Neutrophil (primary cell): Measurements from ENCODE around the gene SYNJ2.

Experiments used
- H3K27ac ChIP-seq: fragments of 200-600 bp; sonication (generic); 2 replicates; pipeline ENCODE4 v1.5.1; 2016; ENCODE audit warnings: mild to moderate bottlenecking, moderate library complexity
- H3K27me3 ChIP-seq: fragments of 200-600 bp; sonication (generic); 2 replicates; pipeline ENCODE4 v1.6.0; 2016; ENCODE audit warnings: mild to moderate bottlenecking
- H3K36me3 ChIP-seq: fragments of 200-600 bp; sonication (generic); 2 replicates; pipeline ENCODE4 v1.5.1; 2017
- H3K4me1 ChIP-seq, 2 experiments: fragments of 200-600 bp in 1 of 2; sonication (generic) in 1 of 2; 1 replicate in 1 of 2; 2 replicates in 1 of 2; pipeline versions ENCODE4 v1.5.1 to v1.6.1; 2013 to 2016; ENCODE audit warnings: low read depth in 1 of 2, low read length in 1 of 2, mild to moderate bottlenecking in 1 of 2, moderate library complexity in 1 of 2; ENCODE audit not compliant: control insufficient read depth in 1 of 2, insufficient read depth in 1 of 2
- H3K4me3 ChIP-seq, 2 experiments: fragments of 200-600 bp in 1 of 2; sonication (generic) in 1 of 2; 1 replicate in 1 of 2; 2 replicates in 1 of 2; pipeline ENCODE4 v1.5.1; 2013 to 2016; ENCODE audit warnings: low read depth in 1 of 2, low read length in 1 of 2, mild to moderate bottlenecking in 1 of 2, moderate library complexity in 1 of 2
- H3K9me3 ChIP-seq: fragments of 200-600 bp; sonication (generic); 2 replicates; pipeline ENCODE4 v1.5.1; 2016
- TF ChIP-seq, protein P1 (sequence below): fragments of 200-600 bp; sonication (generic); IDR thresholded peaks from 2 replicates; pipeline ENCODE4 v1.5.1; 2016; ENCODE audit warnings: antibody characterized with exemption

SYNJ2 gene

DNA sequence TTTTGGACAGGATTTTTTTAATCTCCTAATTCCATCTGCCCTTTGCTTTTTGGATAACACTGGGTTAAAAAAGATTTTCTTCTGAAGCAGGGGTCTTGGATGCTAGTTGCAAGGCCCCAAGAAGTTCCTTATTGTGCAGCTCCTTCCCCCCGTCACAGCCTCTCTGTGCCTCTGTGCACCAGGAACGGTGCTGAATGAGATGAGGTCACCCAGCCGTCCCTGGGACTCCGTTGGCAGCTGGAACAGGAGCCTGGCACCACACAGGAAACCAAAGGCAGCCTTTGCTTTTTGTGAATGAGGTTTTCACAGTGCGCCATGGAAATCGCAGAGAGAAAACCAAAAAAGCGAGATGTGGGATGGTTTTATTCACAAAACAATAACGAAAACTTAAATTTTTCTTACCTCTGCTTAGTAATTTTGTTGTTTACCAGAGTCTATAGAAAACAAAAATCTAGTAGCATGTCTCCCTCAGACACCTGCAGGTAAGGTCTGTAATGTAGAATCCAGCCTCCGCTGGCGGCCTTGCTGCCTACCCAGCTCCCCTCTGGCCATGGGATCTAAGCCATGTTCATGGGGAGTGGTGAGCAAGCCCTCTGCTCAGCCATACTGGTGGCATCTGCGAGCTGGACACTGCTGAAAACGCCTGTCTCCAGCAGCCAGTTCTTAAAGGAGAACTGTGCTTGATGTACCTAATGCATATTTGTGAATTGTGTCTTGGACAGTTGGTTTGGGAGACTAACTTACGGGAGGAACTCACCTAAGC is 40.4 kb upstream of the SYNJ2 start:
- TF ChIP-seq, protein P1, sequence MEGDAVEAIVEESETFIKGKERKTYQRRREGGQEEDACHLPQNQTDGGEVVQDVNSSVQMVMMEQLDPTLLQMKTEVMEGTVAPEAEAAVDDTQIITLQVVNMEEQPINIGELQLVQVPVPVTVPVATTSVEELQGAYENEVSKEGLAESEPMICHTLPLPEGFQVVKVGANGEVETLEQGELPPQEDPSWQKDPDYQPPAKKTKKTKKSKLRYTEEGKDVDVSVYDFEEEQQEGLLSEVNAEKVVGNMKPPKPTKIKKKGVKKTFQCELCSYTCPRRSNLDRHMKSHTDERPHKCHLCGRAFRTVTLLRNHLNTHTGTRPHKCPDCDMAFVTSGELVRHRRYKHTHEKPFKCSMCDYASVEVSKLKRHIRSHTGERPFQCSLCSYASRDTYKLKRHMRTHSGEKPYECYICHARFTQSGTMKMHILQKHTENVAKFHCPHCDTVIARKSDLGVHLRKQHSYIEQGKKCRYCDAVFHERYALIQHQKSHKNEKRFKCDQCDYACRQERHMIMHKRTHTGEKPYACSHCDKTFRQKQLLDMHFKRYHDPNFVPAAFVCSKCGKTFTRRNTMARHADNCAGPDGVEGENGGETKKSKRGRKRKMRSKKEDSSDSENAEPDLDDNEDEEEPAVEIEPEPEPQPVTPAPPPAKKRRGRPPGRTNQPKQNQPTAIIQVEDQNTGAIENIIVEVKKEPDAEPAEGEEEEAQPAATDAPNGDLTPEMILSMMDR = no peak
- H3K36me3 ChIP-seq = no peaks in the 10 kb centered on the region
- H3K27me3 ChIP-seq = no peaks in the 10 kb centered on the region
- H3K4me3 ChIP-seq = no peak overlapping the region
- no peak overlapping the region for H3K27ac ChIP-seq
- H3K4me1 ChIP-seq = no peaks in the 10 kb centered on the region
- no peaks in the 10 kb centered on the region for H3K9me3 ChIP-seq

DNA sequence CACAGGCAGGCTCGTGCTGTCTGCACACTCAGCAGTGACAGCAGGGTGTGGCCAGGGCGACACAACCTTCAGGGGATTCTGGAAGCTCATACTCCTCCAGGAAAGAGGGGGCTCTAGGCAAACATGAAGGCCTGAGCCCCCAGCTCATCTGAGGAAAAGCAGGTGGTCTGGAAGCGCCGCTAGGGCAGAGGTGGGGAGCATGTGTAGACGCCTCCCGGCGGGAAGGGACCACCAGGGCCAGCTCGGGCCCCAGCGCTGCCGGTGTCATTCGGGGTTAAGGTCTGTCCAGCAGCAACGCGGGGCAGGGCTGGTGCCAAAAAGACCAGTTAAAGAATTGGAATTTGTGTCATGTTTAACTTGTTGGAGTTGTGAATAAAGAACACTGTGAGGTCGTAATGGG is 39.3 kb upstream of the SYNJ2 start:
- no peaks in the 10 kb centered on the region for H3K36me3 ChIP-seq
- H3K27me3 ChIP-seq = no peaks in the 10 kb centered on the region
- no peak overlapping the region for H3K27ac ChIP-seq
- H3K4me1 ChIP-seq = no peaks in the 10 kb centered on the region
- no peaks in the 10 kb centered on the region for H3K9me3 ChIP-seq
- H3K4me3 ChIP-seq = no peak overlapping the region
- TF ChIP-seq, protein P1 = no peak

DNA sequence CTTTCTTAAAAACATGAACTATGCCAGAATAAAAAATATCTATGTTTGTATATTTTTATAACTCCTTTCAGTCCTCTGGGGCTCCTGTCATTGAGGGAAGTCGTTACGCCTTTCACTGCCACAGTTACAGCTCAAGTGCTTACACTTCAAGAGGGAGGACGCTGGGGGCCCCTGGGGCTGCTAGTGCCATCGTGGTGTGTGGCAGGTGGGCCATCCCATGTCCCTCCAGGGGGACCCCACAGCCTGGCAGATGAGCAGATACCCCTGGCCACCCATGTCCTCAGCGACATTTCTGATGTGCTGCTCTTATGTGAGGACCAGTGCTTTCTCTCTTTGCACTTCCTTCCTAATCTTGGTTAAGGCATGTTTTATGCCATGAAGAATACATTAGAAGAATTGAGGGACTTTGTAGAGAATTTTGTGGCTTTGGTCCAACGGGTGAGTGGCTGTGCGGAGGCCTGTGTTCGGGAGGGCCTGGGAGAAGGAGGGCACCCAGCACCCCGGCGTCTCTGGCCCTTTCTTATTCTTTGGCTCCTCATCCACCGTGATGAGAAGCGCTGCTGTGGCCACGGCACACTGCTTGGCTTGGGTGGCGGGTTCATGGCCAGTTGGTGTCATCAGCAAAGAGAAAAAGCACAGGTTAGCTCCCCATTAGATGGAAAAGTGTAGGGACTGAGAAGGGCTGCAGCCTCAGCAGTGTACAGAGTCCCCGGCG is 38.3 kb upstream of the SYNJ2 start:
- Histone ChIP-seq H3K4me3 (no peak overlapping the region), H3K27me3 (no peaks in the 10 kb centered on the region), H3K9me3 (no peaks in the 10 kb centered on the region), H3K36me3 (no peaks in the 10 kb centered on the region), H3K4me1 (no peaks in the 10 kb centered on the region), H3K27ac (no peak overlapping the region)
- TF ChIP-seq, protein P1 = no peak

DNA sequence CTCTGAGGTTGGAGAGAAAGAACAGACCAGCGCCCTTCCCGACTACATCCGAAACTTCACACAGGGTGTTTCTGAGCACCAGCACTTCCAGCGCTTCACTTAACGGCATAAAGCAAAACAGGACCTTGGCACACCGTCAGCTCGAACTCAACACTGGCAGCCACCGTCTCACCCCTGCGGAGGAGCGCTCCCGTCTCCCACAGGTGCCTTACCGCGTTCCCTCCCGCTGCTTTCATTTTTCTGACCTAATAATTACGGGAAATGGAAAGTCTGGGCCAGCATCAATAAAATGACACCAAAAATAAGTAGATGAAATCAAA is 37.7 kb upstream of the SYNJ2 start:
- Histone ChIP-seq H3K4me1 (no peaks in the 10 kb centered on the region), H3K27me3 (no peaks in the 10 kb centered on the region), H3K27ac (no peak overlapping the region), H3K4me3 (no peak overlapping the region), H3K9me3 (no peaks in the 10 kb centered on the region), H3K36me3 (no peaks in the 10 kb centered on the region)
- TF ChIP-seq, protein P1 = no peak

DNA sequence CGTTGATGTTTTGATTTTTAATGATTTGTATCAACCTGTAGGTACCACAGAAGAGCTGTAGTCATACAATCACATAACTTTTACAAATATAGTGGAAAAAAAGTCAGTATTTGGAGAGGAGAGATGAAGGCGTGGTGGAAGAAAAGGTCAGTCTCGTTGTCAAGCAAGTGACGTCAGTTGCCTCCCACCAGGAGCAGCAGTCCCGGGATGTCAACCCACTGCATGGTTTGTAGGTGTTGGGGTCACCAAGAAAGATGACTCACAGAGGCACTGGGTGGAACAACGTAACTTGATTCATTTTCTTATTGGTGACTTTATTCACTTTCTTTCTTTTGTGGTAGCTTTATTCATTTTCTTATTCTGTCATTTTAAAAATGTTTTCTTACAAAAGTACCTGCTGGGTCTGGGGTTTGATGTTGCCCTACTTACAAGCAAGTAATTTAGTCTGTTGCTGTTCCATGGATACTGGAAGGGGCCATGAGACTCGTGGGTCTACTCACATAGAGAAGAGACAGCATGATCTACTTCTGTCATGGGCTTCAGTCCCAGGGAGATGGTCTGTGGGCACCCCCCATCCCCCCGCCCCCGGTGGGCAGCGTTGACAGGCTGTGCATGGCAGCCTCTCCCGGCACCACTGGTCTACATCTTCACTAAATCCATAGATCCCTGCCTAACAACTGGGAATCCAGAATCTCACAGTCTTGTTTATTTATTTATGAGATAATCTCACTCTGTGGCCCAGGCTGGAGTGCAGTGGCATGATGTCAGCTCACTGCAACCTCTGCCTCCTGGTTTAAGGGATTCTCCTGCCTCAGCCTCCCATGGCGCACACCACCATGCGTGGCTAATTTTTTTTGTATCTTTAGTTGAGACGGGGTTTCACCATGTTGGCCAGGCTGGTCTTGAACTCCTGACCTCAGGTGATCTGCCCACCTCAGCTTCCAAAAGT is 36.4 kb upstream of the SYNJ2 start:
- no peaks in the 10 kb centered on the region for H3K9me3 ChIP-seq
- TF ChIP-seq, protein P1 = no peak
- H3K4me3 ChIP-seq = no peak overlapping the region
- H3K4me1 ChIP-seq = no peaks in the 10 kb centered on the region
- H3K36me3 ChIP-seq = no peaks in the 10 kb centered on the region
- no peaks in the 10 kb centered on the region for H3K27me3 ChIP-seq
- no peak overlapping the region for H3K27ac ChIP-seq
